HepG2 (cell line): ENCODE results near the gene USP2.

Source experiments
- ASH2L ChIP-seq: fragments of 300-600, 200-600 bp; sonication (generic); IDR thresholded peaks from 2 replicates; pipeline ENCODE4 v1.7.0; 2017; ENCODE audit warnings: low read depth, mild to moderate bottlenecking, moderate library complexity, mixed read lengths, low read length; ENCODE audit not compliant: insufficient read length
- DPF2 ChIP-seq: sonication (generic); formaldehyde crosslinking; IDR thresholded peaks from 2 replicates; pipeline ENCODE4 v1.4.0; 2020; ENCODE audit warnings: mild to moderate bottlenecking, low read depth, missing genetic modification reagents, borderline replicate concordance
- EZH2 ChIP-seq: conservative IDR thresholded peaks from 2 replicates; pipeline ENCODE4 v1.6.1; 2012; ENCODE audit warnings: mild to moderate bottlenecking, low read depth, low read length, moderate library complexity
- FOXM1 ChIP-seq: sonication (generic); formaldehyde crosslinking; IDR thresholded peaks from 2 replicates; pipeline ENCODE4 v1.5.0; 2020; ENCODE audit warnings: missing genetic modification reagents
- GATA4 ChIP-seq: sonication (generic); IDR thresholded peaks from 2 replicates; pipeline ENCODE4 v1.6.1; 2016; ENCODE audit warnings: antibody characterized with exemption, low read depth, borderline replicate concordance
- HDAC6 ChIP-seq: fragments of 200-600 bp; sonication (generic); IDR thresholded peaks from 2 replicates; pipeline ENCODE4 v1.7.0; 2017; ENCODE audit warnings: mild to moderate bottlenecking, antibody characterized with exemption, low read length, low read depth
- MBNL3 ChIP-seq: fragments of 250-450 bp; sonication (Bioruptor Pico); conservative IDR thresholded peaks from 2 replicates; pipeline ENCODE4 v1.8.0; 2022; ENCODE audit warnings: mild to moderate bottlenecking, inconsistent platforms
- TF ChIP-seq, protein P1 (sequence below): sonication (generic); formaldehyde crosslinking; IDR thresholded peaks from 2 replicates; pipeline ENCODE4 v1.5.0; 2020; ENCODE audit warnings: mild to moderate bottlenecking, missing genetic modification reagents, moderate library complexity
- TF ChIP-seq, protein P2 (sequence below): sonication (generic); formaldehyde crosslinking; IDR thresholded peaks from 2 replicates; pipeline ENCODE4 v1.4.0; 2020; ENCODE audit warnings: missing genetic modification reagents
- TF ChIP-seq, protein P3 (sequence below): sonication (generic); formaldehyde crosslinking; IDR thresholded peaks from 2 replicates; pipeline ENCODE4 v1.9.0; 2022; ENCODE audit warnings: low read depth, missing genetic modification reagents
- TF ChIP-seq, protein P4 (sequence below): sonication (generic); formaldehyde crosslinking; conservative IDR thresholded peaks from 2 replicates; pipeline ENCODE4 v1.4.0; 2020; ENCODE audit warnings: missing genetic modification reagents

DNA sequence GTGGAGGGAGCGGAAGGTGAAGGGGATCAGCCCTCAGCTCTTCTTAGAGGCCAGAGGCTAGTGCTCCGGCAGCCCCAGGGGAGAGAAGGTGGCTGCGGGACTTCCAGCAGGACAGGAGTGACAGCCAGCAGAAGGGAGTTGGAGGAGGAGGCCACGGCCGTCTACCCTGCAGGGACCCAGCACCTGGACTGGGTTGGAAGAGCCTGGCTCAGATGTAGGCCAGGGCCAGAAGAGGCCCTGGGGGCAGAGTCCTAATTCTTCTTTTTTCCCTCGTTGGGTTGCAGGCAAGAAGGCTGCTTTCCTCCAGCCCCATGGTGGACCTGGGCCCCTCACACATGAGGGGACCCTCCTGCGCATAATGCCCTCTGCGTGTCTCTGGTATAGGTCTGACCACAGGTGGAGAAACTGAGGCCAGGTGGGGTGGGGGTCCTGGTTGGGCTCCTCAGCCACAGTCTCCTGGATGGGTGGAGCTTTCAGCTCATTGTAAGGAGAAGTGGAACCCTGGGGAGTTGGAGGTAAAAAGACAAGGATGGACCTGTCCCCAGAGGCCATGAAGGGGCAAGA is 62.3 kb downstream of the USP2 start:
- TF ChIP-seq, protein P1, sequence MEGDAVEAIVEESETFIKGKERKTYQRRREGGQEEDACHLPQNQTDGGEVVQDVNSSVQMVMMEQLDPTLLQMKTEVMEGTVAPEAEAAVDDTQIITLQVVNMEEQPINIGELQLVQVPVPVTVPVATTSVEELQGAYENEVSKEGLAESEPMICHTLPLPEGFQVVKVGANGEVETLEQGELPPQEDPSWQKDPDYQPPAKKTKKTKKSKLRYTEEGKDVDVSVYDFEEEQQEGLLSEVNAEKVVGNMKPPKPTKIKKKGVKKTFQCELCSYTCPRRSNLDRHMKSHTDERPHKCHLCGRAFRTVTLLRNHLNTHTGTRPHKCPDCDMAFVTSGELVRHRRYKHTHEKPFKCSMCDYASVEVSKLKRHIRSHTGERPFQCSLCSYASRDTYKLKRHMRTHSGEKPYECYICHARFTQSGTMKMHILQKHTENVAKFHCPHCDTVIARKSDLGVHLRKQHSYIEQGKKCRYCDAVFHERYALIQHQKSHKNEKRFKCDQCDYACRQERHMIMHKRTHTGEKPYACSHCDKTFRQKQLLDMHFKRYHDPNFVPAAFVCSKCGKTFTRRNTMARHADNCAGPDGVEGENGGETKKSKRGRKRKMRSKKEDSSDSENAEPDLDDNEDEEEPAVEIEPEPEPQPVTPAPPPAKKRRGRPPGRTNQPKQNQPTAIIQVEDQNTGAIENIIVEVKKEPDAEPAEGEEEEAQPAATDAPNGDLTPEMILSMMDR = no peak
- TF ChIP-seq GATA4 (no peak), EZH2 (no peak), HDAC6 (no peak), MBNL3 (CRISPR knock-in tag) (no peak), ASH2L (no peak), DPF2 (CRISPR knock-in tag) (no peak), FOXM1 (CRISPR knock-in tag) (no peak)
- TF ChIP-seq, protein P2, sequence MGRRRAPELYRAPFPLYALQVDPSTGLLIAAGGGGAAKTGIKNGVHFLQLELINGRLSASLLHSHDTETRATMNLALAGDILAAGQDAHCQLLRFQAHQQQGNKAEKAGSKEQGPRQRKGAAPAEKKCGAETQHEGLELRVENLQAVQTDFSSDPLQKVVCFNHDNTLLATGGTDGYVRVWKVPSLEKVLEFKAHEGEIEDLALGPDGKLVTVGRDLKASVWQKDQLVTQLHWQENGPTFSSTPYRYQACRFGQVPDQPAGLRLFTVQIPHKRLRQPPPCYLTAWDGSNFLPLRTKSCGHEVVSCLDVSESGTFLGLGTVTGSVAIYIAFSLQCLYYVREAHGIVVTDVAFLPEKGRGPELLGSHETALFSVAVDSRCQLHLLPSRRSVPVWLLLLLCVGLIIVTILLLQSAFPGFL (CRISPR knock-in tag) = no peak
- TF ChIP-seq, protein P3, sequence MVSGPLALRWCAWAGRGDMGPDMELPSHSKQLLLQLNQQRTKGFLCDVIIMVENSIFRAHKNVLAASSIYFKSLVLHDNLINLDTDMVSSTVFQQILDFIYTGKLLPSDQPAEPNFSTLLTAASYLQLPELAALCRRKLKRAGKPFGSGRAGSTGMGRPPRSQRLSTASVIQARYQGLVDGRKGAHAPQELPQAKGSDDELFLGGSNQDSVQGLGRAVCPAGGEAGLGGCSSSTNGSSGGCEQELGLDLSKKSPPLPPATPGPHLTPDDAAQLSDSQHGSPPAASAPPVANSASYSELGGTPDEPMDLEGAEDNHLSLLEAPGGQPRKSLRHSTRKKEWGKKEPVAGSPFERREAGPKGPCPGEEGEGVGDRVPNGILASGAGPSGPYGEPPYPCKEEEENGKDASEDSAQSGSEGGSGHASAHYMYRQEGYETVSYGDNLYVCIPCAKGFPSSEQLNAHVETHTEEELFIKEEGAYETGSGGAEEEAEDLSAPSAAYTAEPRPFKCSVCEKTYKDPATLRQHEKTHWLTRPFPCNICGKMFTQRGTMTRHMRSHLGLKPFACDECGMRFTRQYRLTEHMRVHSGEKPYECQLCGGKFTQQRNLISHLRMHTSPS (CRISPR knock-in tag) = no peak
- TF ChIP-seq, protein P4, sequence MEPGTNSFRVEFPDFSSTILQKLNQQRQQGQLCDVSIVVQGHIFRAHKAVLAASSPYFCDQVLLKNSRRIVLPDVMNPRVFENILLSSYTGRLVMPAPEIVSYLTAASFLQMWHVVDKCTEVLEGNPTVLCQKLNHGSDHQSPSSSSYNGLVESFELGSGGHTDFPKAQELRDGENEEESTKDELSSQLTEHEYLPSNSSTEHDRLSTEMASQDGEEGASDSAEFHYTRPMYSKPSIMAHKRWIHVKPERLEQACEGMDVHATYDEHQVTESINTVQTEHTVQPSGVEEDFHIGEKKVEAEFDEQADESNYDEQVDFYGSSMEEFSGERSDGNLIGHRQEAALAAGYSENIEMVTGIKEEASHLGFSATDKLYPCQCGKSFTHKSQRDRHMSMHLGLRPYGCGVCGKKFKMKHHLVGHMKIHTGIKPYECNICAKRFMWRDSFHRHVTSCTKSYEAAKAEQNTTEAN (CRISPR knock-in tag) = no peak
